GM23338 (cell line): ENCODE data around the gene CDC14B. TPM values are rescaled to one million over a fixed set of nuclear protein-coding genes. Genes with fewer than 3 reads are reported as not detected.

Source experiments
- ATAC-seq: fragments of 200-7000 bp; cut with Tn5 transposase; 3 replicates; pipeline ENCODE4 v1.9.1; 2020
- DNase-seq: peaks from one replicate; pipeline ENCODE4 v3.0.0-alpha.2; 2015; ENCODE audit warnings: low spot score
- H2AFZ ChIP-seq: fragments of 200-600 bp; sonication (generic); 2 replicates; pipeline ENCODE4 v1.8.0; 2016; ENCODE audit warnings: antibody characterized with exemption, mild to moderate bottlenecking, moderate library complexity
- H3F3A ChIP-seq: fragments of 200-600 bp; sonication (generic); replicated peaks from 2 replicates; pipeline ENCODE4 v1.8.0; 2017; ENCODE audit warnings: antibody characterized with exemption, mixed run types, low read depth
- H3K27ac ChIP-seq: fragments of 200-600 bp; sonication (generic); 2 replicates; pipeline ENCODE4 v1.6.1; 2016; ENCODE audit warnings: low read depth
- H3K27me3 ChIP-seq: fragments of 200-600 bp; sonication (generic); 2 replicates; pipeline ENCODE4 v1.8.0; 2016; ENCODE audit warnings: mild to moderate bottlenecking, mixed run types, moderate library complexity; ENCODE audit not compliant: insufficient read depth
- H3K36me3 ChIP-seq: fragments of 200-600 bp; sonication (generic); 2 replicates; pipeline ENCODE4 v1.8.0; 2016; ENCODE audit warnings: mild to moderate bottlenecking; ENCODE audit not compliant: insufficient read depth
- H3K4me1 ChIP-seq: fragments of 200-600 bp; sonication (generic); 2 replicates; pipeline ENCODE4 v1.8.0; 2016; ENCODE audit warnings: mild to moderate bottlenecking, moderate library complexity; ENCODE audit not compliant: insufficient read depth
- H3K4me2 ChIP-seq: fragments of 200-600 bp; sonication (generic); 2 replicates; pipeline ENCODE4 v1.7.1; 2017; ENCODE audit warnings: mixed run types
- H3K4me3 ChIP-seq: fragments of 200-600 bp; sonication (generic); 2 replicates; pipeline ENCODE4 v1.6.1; 2016; ENCODE audit warnings: mixed run types
- H3K79me2 ChIP-seq: fragments of 200-600 bp; sonication (generic); replicated peaks from 2 replicates; pipeline ENCODE4 v1.8.0; 2017; ENCODE audit warnings: mild to moderate bottlenecking; ENCODE audit not compliant: insufficient read depth
- H3K9me2 ChIP-seq: fragments of 200-600 bp; sonication (generic); 2 replicates; pipeline ENCODE4 v1.8.0; 2017; ENCODE audit not compliant: insufficient read depth
- H4K20me1 ChIP-seq: fragments of 200-600 bp; sonication (generic); replicated peaks from 2 replicates; pipeline ENCODE4 v1.8.0; 2017; ENCODE audit warnings: mild to moderate bottlenecking; ENCODE audit not compliant: insufficient read depth
- H3K27ac Mint-ChIP-seq: 2 replicates; pipeline ENCODE4 v1.8.0; 2020; ENCODE audit warnings: inconsistent platforms, mild to moderate bottlenecking, moderate library complexity, mixed read lengths
- H3K27me3 Mint-ChIP-seq: 3 replicates; pipeline ENCODE4 v1.8.0; 2022; ENCODE audit warnings: low read depth, mild to moderate bottlenecking, moderate library complexity, mixed read lengths, inconsistent platforms; ENCODE audit not compliant: insufficient read depth, poor library complexity
- H3K36me3 Mint-ChIP-seq: 3 replicates; pipeline ENCODE4 v1.8.0; 2021; ENCODE audit warnings: low read depth, mild to moderate bottlenecking, inconsistent platforms, moderate library complexity, mixed read lengths
- H3K4me1 Mint-ChIP-seq: 3 replicates; pipeline ENCODE4 v1.8.0; 2020; ENCODE audit warnings: mild to moderate bottlenecking, inconsistent platforms, mixed read lengths
- H3K4me3 Mint-ChIP-seq: 3 replicates; pipeline ENCODE4 v1.8.0; 2021; ENCODE audit warnings: moderate library complexity, mild to moderate bottlenecking, inconsistent platforms, mixed read lengths
- H3K9me3 Mint-ChIP-seq: 3 replicates; pipeline ENCODE4 v1.8.0; 2020; ENCODE audit warnings: moderate library complexity, mild to moderate bottlenecking, inconsistent platforms, mixed read lengths
- CREB1 ChIP-seq: fragments of 250-450 bp; sonication (Bioruptor Pico); IDR thresholded peaks from 2 replicates; pipeline ENCODE4 v1.5.0; 2020; ENCODE audit warnings: low read depth, mild to moderate bottlenecking, moderate library complexity
- EZH2 ChIP-seq: fragments of 200-600 bp; sonication (generic); IDR thresholded peaks from one replicate; pipeline ENCODE4 v1.8.0; 2017; ENCODE audit warnings: antibody characterized with exemption, mild to moderate bottlenecking, low read depth; ENCODE audit not compliant: unreplicated experiment
- EZH2phosphoT487 ChIP-seq: fragments of 200-600 bp; sonication (generic); IDR thresholded peaks from one replicate; pipeline ENCODE4 v1.8.1; 2018; ENCODE audit warnings: antibody characterized with exemption; ENCODE audit not compliant: unreplicated experiment
- JUNB ChIP-seq: IDR thresholded peaks from one replicate; pipeline ENCODE4 v1.6.1; 2016; ENCODE audit warnings: antibody characterized with exemption; ENCODE audit not compliant: unreplicated experiment
- NANOG ChIP-seq: IDR thresholded peaks from 2 replicates; pipeline ENCODE4 v1.6.1; 2016; ENCODE audit warnings: antibody characterized with exemption, borderline replicate concordance
- POLR2AphosphoS5 ChIP-seq: IDR thresholded peaks from 2 replicates; pipeline ENCODE4 v1.6.1; 2016; ENCODE audit warnings: antibody characterized with exemption, low read depth
- STAT1 ChIP-seq: IDR thresholded peaks from one replicate; pipeline ENCODE4 v1.6.1; 2016; ENCODE audit warnings: antibody characterized with exemption; ENCODE audit not compliant: unreplicated experiment
- ZNF114 ChIP-seq: fragments of 250-450 bp; sonication (Bioruptor Pico); IDR thresholded peaks from 2 replicates; pipeline ENCODE4 v1.5.0; 2020; ENCODE audit warnings: mild to moderate bottlenecking, moderate library complexity
- ZNF331 ChIP-seq: fragments of 250-450 bp; sonication (Bioruptor Pico); IDR thresholded peaks from 2 replicates; pipeline ENCODE4 v1.5.0; 2020; ENCODE audit warnings: low read depth, mild to moderate bottlenecking, moderate library complexity
- polyA plus RNA-seq: library from polyadenylated mRNA; unstranded; fragments of >200 nt; fragmentation: Nextera tagmentation; extraction: Ambion mirVana; gene quantifications from 2 replicates; pipeline ENCODE4 v1.2.1, GENCODE V29; 2016
- total RNA-seq: library from RNA; depleted of rRNA; stranded (reverse); fragments of >200 nt; shearing (Covaris generic); gene quantifications from 2 replicates; pipeline ENCODE4 v1.2.3, GENCODE V29; 2014
- TF ChIP-seq, protein P1 (sequence below): fragments of 250-450 bp; sonication (Bioruptor Pico); IDR thresholded peaks from 2 replicates; pipeline ENCODE4 v1.5.0; 2020; ENCODE audit warnings: mild to moderate bottlenecking, moderate library complexity
- TF ChIP-seq, protein P2 (sequence below): IDR thresholded peaks from one replicate; pipeline ENCODE4 v1.6.1; 2018; ENCODE audit warnings: antibody characterized with exemption; ENCODE audit not compliant: unreplicated experiment
- TF ChIP-seq, protein P3 (sequence below): IDR thresholded peaks from 2 replicates; pipeline ENCODE4 v1.6.1; 2016; ENCODE audit warnings: antibody characterized with exemption
- TF ChIP-seq, protein P4 (sequence below), 2 experiments: fragments of 200-600 bp in 1 of 2; sonication (generic) in 1 of 2; conservative IDR thresholded peaks; 2 replicates each; pipeline versions ENCODE4 v1.5.1 to v1.6.1; 2016 to 2017; ENCODE audit warnings: antibody characterized with exemption in 2 of 2, low read depth in 2 of 2, mild to moderate bottlenecking in 2 of 2, moderate library complexity in 1 of 2

The CDC14B gene
- total and polyA plus RNA-seq, 2 experiments from 2014 or later, result 12.2 to 52.1 TPM

- peaks cover 64% of the 10 kb centered on the region for H3K4me1 Mint-ChIP-seq
- no peak for ATAC-seq
- H2AFZ ChIP-seq, result no peak overlapping the region
These were observed 4.2 kb downstream of the CDC14B start for GRCh38 chr9:96615411-96615810.

More at GRCh38 chr9:96615411-96615810, 4.2 kb downstream of the CDC14B start:
- H3K36me3 ChIP-seq, result no peaks in the 10 kb centered on the region
- DNase-seq, result no peak
- H4K20me1 ChIP-seq, result peaks cover 49% of the 10 kb centered on the region
- H3K79me2 ChIP-seq, result peaks cover 80% of the 10 kb centered on the region
- H3K27me3 ChIP-seq, result peaks cover 20% of the 10 kb centered on the region
- Mint-ChIP-seq H3K9me3 (no peaks in the 10 kb centered on the region), H3K4me3 (no peak overlapping the region), H3K36me3 (no peaks in the 10 kb centered on the region), H3K27ac (no peak overlapping the region), H3K27me3 (peaks cover 15% of the 10 kb centered on the region)
- peaks cover 4% of the 10 kb centered on the region for H3F3A ChIP-seq
- no peaks in the 10 kb centered on the region for H3K9me2 ChIP-seq
- H3K4me3 ChIP-seq, result no peak overlapping the region
- peaks cover 32% of the 10 kb centered on the region for H3K4me1 ChIP-seq
- TF ChIP-seq CREB1 (CRISPR knock-in tag), result no peak
- no peak for TF ChIP-seq EZH2phosphoT487
- TF ChIP-seq, protein P1, sequence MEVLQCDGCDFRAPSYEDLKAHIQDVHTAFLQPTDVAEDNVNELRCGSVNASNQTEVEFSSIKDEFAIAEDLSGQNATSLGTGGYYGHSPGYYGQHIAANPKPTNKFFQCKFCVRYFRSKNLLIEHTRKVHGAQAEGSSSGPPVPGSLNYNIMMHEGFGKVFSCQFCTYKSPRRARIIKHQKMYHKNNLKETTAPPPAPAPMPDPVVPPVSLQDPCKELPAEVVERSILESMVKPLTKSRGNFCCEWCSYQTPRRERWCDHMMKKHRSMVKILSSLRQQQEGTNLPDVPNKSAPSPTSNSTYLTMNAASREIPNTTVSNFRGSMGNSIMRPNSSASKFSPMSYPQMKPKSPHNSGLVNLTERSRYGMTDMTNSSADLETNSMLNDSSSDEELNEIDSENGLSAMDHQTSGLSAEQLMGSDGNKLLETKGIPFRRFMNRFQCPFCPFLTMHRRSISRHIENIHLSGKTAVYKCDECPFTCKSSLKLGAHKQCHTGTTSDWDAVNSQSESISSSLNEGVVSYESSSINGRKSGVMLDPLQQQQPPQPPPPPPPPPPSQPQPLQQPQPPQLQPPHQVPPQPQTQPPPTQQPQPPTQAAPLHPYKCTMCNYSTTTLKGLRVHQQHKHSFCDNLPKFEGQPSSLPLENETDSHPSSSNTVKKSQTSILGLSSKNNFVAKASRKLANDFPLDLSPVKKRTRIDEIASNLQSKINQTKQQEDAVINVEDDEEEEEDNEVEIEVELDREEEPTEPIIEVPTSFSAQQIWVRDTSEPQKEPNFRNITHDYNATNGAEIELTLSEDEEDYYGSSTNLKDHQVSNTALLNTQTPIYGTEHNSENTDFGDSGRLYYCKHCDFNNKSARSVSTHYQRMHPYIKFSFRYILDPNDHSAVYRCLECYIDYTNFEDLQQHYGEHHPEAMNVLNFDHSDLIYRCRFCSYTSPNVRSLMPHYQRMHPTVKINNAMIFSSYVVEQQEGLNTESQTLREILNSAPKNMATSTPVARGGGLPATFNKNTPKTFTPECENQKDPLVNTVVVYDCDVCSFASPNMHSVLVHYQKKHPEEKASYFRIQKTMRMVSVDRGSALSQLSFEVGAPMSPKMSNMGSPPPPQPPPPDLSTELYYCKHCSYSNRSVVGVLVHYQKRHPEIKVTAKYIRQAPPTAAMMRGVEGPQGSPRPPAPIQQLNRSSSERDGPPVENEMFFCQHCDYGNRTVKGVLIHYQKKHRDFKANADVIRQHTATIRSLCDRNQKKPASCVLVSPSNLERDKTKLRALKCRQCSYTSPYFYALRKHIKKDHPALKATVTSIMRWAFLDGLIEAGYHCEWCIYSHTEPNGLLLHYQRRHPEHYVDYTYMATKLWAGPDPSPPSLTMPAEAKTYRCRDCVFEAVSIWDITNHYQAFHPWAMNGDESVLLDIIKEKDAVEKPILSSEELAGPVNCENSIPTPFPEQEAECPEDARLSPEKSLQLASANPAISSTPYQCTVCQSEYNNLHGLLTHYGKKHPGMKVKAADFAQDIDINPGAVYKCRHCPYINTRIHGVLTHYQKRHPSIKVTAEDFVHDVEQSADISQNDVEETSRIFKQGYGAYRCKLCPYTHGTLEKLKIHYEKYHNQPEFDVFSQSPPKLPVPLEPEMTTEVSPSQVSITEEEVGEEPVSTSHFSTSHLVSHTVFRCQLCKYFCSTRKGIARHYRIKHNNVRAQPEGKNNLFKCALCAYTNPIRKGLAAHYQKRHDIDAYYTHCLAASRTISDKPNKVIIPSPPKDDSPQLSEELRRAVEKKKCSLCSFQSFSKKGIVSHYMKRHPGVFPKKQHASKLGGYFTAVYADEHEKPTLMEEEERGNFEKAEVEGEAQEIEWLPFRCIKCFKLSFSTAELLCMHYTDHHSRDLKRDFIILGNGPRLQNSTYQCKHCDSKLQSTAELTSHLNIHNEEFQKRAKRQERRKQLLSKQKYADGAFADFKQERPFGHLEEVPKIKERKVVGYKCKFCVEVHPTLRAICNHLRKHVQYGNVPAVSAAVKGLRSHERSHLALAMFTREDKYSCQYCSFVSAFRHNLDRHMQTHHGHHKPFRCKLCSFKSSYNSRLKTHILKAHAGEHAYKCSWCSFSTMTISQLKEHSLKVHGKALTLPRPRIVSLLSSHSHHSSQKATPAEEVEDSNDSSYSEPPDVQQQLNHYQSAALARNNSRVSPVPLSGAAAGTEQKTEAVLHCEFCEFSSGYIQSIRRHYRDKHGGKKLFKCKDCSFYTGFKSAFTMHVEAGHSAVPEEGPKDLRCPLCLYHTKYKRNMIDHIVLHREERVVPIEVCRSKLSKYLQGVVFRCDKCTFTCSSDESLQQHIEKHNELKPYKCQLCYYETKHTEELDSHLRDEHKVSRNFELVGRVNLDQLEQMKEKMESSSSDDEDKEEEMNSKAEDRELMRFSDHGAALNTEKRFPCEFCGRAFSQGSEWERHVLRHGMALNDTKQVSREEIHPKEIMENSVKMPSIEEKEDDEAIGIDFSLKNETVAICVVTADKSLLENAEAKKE (CRISPR knock-in tag), result no peak
- no peak for TF ChIP-seq POLR2AphosphoS5
- TF ChIP-seq, protein P2, sequence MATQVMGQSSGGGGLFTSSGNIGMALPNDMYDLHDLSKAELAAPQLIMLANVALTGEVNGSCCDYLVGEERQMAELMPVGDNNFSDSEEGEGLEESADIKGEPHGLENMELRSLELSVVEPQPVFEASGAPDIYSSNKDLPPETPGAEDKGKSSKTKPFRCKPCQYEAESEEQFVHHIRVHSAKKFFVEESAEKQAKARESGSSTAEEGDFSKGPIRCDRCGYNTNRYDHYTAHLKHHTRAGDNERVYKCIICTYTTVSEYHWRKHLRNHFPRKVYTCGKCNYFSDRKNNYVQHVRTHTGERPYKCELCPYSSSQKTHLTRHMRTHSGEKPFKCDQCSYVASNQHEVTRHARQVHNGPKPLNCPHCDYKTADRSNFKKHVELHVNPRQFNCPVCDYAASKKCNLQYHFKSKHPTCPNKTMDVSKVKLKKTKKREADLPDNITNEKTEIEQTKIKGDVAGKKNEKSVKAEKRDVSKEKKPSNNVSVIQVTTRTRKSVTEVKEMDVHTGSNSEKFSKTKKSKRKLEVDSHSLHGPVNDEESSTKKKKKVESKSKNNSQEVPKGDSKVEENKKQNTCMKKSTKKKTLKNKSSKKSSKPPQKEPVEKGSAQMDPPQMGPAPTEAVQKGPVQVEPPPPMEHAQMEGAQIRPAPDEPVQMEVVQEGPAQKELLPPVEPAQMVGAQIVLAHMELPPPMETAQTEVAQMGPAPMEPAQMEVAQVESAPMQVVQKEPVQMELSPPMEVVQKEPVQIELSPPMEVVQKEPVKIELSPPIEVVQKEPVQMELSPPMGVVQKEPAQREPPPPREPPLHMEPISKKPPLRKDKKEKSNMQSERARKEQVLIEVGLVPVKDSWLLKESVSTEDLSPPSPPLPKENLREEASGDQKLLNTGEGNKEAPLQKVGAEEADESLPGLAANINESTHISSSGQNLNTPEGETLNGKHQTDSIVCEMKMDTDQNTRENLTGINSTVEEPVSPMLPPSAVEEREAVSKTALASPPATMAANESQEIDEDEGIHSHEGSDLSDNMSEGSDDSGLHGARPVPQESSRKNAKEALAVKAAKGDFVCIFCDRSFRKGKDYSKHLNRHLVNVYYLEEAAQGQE, result no peak
- TF ChIP-seq, protein P3, sequence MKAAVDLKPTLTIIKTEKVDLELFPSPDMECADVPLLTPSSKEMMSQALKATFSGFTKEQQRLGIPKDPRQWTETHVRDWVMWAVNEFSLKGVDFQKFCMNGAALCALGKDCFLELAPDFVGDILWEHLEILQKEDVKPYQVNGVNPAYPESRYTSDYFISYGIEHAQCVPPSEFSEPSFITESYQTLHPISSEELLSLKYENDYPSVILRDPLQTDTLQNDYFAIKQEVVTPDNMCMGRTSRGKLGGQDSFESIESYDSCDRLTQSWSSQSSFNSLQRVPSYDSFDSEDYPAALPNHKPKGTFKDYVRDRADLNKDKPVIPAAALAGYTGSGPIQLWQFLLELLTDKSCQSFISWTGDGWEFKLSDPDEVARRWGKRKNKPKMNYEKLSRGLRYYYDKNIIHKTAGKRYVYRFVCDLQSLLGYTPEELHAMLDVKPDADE, result no peak
- no peak for TF ChIP-seq JUNB
- TF ChIP-seq NANOG, result no peak
- TF ChIP-seq ZNF114 (CRISPR knock-in tag), result no peak
- no peak for TF ChIP-seq ZNF331 (CRISPR knock-in tag)
- no peak for TF ChIP-seq EZH2
- TF ChIP-seq, protein P4, sequence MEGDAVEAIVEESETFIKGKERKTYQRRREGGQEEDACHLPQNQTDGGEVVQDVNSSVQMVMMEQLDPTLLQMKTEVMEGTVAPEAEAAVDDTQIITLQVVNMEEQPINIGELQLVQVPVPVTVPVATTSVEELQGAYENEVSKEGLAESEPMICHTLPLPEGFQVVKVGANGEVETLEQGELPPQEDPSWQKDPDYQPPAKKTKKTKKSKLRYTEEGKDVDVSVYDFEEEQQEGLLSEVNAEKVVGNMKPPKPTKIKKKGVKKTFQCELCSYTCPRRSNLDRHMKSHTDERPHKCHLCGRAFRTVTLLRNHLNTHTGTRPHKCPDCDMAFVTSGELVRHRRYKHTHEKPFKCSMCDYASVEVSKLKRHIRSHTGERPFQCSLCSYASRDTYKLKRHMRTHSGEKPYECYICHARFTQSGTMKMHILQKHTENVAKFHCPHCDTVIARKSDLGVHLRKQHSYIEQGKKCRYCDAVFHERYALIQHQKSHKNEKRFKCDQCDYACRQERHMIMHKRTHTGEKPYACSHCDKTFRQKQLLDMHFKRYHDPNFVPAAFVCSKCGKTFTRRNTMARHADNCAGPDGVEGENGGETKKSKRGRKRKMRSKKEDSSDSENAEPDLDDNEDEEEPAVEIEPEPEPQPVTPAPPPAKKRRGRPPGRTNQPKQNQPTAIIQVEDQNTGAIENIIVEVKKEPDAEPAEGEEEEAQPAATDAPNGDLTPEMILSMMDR (conservative IDR thresholded peaks at IDR 0.05; ENCODE audit: low read depth in 2 of 2), result no peak
- TF ChIP-seq STAT1, result no peak
- H3K27ac ChIP-seq, result no peak overlapping the region
- no peak overlapping the region for H3K4me2 ChIP-seq
